Fibroblast of lung (primary cell): ENCODE results near the gene CLEC4G.

Experiments used
- CTCF ChIP-seq, 2 donors: IDR thresholded peaks in 1 of 2; conservative IDR thresholded peaks in 1 of 2; 1 replicate in 1 of 2; 2 replicates in 1 of 2; pipeline ENCODE4 v1.5.1; 2011 to 2012; ENCODE audit warnings: low read length in 2 of 2, control low read depth in 1 of 2, inconsistent platforms in 1 of 2, low read depth in 1 of 2, mild to moderate bottlenecking in 1 of 2
- EZH2 ChIP-seq: IDR thresholded peaks from 2 replicates; pipeline ENCODE4 v1.5.1; 2012; ENCODE audit warnings: low read length, control low read depth, mild to moderate bottlenecking; ENCODE audit errors: missing control alignments

DNA sequence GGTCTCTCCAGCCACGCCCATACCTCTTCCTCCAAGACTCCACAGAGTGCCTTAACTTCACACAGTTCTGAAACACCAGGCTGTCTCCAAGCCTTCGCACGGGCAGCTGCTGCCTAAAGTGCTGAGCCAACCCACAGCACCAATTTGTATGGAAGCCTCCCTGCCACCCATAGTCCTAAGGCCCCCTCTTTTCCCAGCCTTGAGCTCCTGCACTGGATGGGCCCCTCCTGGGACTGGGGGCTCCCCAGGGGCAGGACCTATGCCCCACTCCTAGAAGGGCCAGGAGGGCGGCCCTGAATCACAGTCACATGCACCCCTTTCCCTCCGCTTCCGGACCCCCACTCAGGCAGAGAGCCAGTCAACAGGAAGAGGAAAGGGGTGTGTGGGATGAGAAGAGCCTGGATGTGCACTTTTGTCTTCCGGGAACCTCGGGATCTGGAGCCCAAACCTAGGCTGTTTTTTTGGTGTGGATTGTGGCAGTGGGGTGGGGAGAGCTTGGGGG is 24.9 kb downstream of the CLEC4G start:
- TF ChIP-seq CTCF (conservative IDR thresholded peaks at IDR 0.05 in 1 of 2, IDR thresholded peaks at IDR 0.05 in 1 of 2; ENCODE audit: low read depth in 1 of 2, low read length in 2 of 2) (no peak), EZH2 (no peak)
